Measurements from ENCODE around the gene CNTNAP2. TPM values are rescaled to one million over a fixed set of nuclear protein-coding genes. Genes with fewer than 3 reads are reported as not detected.
A peak's percentile ranks its signal among the peaks of the same experiment; 100 is the strongest.

The CNTNAP2 gene
- total RNA-seq, 1 experiment from 2014 or later, result 42.5 TPM

DNA sequence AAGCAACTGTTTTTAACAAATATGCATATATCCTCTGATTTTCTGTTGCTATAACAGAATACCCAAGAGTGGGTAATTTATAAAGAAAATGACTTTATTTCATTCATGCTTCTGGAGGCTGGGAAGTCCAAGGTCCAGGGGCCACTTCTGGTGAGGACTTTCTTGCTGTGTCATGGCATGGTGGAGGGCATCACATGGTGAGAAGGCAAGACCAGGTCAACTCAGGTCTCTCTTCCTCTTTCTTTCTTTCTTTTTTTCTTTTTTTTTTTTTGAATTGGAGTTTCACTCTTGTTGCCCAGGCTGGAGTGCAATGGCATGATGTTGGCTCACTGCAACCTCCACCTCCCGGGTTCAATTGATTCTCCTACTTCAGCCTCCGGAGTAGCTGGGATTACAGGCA, 2170.9 kb downstream of the CNTNAP2 start:
- Mint-ChIP-seq H3K4me1 (ENCODE audit: low read depth, unreplicated experiment) (peaks cover 24% of the 10 kb centered on the region), H3K27me3 (ENCODE audit: insufficient read depth, unreplicated experiment) (no peaks in the 10 kb centered on the region), H3K36me3 (ENCODE audit: insufficient read depth, unreplicated experiment) (no peaks in the 10 kb centered on the region), H3K4me3 (ENCODE audit: unreplicated experiment) (no peak overlapping the region), H3K27ac (ENCODE audit: unreplicated experiment) (no peak overlapping the region), H3K9me3 (ENCODE audit: unreplicated experiment) (no peaks in the 10 kb centered on the region)
- DNase-seq, result no peak
- TF ChIP-seq, protein P1, sequence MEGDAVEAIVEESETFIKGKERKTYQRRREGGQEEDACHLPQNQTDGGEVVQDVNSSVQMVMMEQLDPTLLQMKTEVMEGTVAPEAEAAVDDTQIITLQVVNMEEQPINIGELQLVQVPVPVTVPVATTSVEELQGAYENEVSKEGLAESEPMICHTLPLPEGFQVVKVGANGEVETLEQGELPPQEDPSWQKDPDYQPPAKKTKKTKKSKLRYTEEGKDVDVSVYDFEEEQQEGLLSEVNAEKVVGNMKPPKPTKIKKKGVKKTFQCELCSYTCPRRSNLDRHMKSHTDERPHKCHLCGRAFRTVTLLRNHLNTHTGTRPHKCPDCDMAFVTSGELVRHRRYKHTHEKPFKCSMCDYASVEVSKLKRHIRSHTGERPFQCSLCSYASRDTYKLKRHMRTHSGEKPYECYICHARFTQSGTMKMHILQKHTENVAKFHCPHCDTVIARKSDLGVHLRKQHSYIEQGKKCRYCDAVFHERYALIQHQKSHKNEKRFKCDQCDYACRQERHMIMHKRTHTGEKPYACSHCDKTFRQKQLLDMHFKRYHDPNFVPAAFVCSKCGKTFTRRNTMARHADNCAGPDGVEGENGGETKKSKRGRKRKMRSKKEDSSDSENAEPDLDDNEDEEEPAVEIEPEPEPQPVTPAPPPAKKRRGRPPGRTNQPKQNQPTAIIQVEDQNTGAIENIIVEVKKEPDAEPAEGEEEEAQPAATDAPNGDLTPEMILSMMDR (IDR thresholded peaks at IDR 0.05; ENCODE audit: insufficient read depth in 1 of 2, low read depth in 1 of 2, low read length in 1 of 2, severe bottlenecking in 1 of 2, unreplicated experiment in 1 of 2), result no peak
- ChIA-PET CTCF (no interaction called here), POLR2A (no interaction called here)
- Histone ChIP-seq H3K36me3 (ENCODE audit: control insufficient read depth, insufficient read depth, low read length) (no peaks in the 10 kb centered on the region), H3K4me3 (ENCODE audit: low read depth, low read length) (no peak overlapping the region), H3K27me3 (replicated peaks; ENCODE audit: control insufficient read depth, insufficient read depth, low read length) (no peaks in the 10 kb centered on the region), H3K9me3 (no peaks in the 10 kb centered on the region), H3K4me1 (no peaks in the 10 kb centered on the region)
- intact Hi-C loops (cut with micrococcal nuclease; ENCODE audit: unreplicated experiment), result loop anchor here (2.0 kb wide), 1 partner anchor 141 kb away; no protein-coding TSS in a partner anchor
- no TSS peak for BruUV-seq (replicated peaks)

DNA sequence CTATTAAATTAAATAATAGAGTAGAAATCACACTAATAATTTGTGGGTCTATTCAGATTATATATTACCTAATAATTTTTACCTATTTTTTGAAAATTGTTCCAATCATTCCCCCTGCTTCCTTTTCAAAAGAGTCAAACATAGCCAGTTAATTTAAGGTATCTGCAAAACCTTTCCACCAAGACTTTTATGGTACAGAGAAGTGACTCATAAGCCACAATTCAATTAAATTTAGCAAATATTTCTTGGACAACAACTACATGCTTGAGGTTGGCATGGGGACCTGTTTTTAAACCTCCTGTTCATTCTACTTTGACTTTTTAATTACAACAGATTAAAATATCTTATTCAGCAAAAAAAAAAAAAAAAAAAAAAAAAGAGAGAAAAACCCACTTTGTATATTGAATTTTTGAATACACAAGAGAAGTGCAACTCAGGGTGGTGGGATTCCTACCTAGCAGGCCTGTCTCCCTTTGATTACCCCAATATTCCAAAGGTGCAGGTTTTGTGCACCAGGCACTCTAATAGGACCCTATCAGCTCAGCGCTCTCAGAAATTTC, 2172.1 kb downstream of the CNTNAP2 start:
- H3K36me3 Mint-ChIP-seq (ENCODE audit: insufficient read depth, unreplicated experiment), result no peaks in the 10 kb centered on the region
- Histone ChIP-seq H3K9me3 (no peaks in the 10 kb centered on the region), H3K4me1 (no peaks in the 10 kb centered on the region), H3K27me3 (replicated peaks; ENCODE audit: control insufficient read depth, insufficient read depth, low read length) (no peaks in the 10 kb centered on the region), H3K36me3 (ENCODE audit: control insufficient read depth, insufficient read depth, low read length) (no peaks in the 10 kb centered on the region), H3K4me3 (ENCODE audit: low read depth, low read length) (no peak overlapping the region)
- no peaks in the 10 kb centered on the region for H3K27me3 Mint-ChIP-seq (ENCODE audit: insufficient read depth, unreplicated experiment)
- H3K4me3 Mint-ChIP-seq (ENCODE audit: unreplicated experiment), result no peak overlapping the region
- peaks cover 24% of the 10 kb centered on the region for H3K4me1 Mint-ChIP-seq (ENCODE audit: low read depth, unreplicated experiment)
- ChIA-PET CTCF (no interaction called here), POLR2A (no interaction called here)
- DNase-seq, result no peak
- TF ChIP-seq, protein P1 (IDR thresholded peaks at IDR 0.05; ENCODE audit: insufficient read depth in 1 of 2, low read depth in 1 of 2, low read length in 1 of 2, severe bottlenecking in 1 of 2, unreplicated experiment in 1 of 2), result no peak
- intact Hi-C loops (cut with micrococcal nuclease; ENCODE audit: unreplicated experiment), result no loop called here
- no peaks in the 10 kb centered on the region for H3K9me3 Mint-ChIP-seq (ENCODE audit: unreplicated experiment)
- no TSS peak for BruUV-seq (replicated peaks)
- peak overlapping the region; percentile 40 for H3K27ac Mint-ChIP-seq (ENCODE audit: unreplicated experiment)

DNA sequence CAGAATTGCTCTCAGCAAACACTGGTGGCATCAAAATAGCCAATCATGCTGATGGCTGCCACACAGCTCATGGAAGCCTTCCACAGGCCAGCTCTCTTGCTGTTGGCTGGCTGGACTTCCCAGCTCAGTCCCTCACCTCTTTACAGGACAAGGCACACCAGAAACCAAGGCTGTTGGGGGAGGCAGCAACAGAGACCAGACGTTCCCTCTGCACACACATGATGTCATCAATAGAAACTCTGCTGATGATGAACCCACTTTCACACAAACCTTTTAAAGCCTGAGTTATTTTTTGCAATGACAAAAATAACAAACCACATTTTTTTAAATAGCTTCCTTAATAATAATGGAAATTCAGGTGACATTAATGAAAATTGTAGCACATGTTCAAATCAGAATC, 2173.0 kb downstream of the CNTNAP2 start:
- Mint-ChIP-seq H3K27ac (ENCODE audit: unreplicated experiment) (peak overlapping the region; percentile 40), H3K9me3 (ENCODE audit: unreplicated experiment) (no peaks in the 10 kb centered on the region), H3K36me3 (ENCODE audit: insufficient read depth, unreplicated experiment) (no peaks in the 10 kb centered on the region), H3K27me3 (ENCODE audit: insufficient read depth, unreplicated experiment) (no peaks in the 10 kb centered on the region), H3K4me1 (ENCODE audit: low read depth, unreplicated experiment) (peaks cover 24% of the 10 kb centered on the region), H3K4me3 (ENCODE audit: unreplicated experiment) (no peak overlapping the region)
- TF ChIP-seq, protein P1 (IDR thresholded peaks at IDR 0.05; ENCODE audit: insufficient read depth in 1 of 2, low read depth in 1 of 2, low read length in 1 of 2, severe bottlenecking in 1 of 2, unreplicated experiment in 1 of 2), result no peak
- DNase-seq, result no peak
- intact Hi-C loops (cut with micrococcal nuclease; ENCODE audit: unreplicated experiment), result no loop called here
- no peaks in the 10 kb centered on the region for H3K9me3 ChIP-seq
- no peaks in the 10 kb centered on the region for H3K36me3 ChIP-seq (ENCODE audit: control insufficient read depth, insufficient read depth, low read length)
- ChIA-PET CTCF (no interaction called here), POLR2A (no interaction called here)
- BruUV-seq (replicated peaks), result no TSS peak
- no peak overlapping the region for H3K4me3 ChIP-seq (ENCODE audit: low read depth, low read length)
- H3K27me3 ChIP-seq (replicated peaks; ENCODE audit: control insufficient read depth, insufficient read depth, low read length), result no peaks in the 10 kb centered on the region
- H3K4me1 ChIP-seq, result no peaks in the 10 kb centered on the region

Data from Caco-2 (cell line).